Measurements from ENCODE around the gene LRRC45.

GRCh38 chr17:81993729-81994592 is 29.1 kb upstream of the LRRC45 start:
- TF ChIP-seq, protein P1, sequence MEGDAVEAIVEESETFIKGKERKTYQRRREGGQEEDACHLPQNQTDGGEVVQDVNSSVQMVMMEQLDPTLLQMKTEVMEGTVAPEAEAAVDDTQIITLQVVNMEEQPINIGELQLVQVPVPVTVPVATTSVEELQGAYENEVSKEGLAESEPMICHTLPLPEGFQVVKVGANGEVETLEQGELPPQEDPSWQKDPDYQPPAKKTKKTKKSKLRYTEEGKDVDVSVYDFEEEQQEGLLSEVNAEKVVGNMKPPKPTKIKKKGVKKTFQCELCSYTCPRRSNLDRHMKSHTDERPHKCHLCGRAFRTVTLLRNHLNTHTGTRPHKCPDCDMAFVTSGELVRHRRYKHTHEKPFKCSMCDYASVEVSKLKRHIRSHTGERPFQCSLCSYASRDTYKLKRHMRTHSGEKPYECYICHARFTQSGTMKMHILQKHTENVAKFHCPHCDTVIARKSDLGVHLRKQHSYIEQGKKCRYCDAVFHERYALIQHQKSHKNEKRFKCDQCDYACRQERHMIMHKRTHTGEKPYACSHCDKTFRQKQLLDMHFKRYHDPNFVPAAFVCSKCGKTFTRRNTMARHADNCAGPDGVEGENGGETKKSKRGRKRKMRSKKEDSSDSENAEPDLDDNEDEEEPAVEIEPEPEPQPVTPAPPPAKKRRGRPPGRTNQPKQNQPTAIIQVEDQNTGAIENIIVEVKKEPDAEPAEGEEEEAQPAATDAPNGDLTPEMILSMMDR (IDR thresholded peaks at IDR 0.05) = no peak
- no peak for TF ChIP-seq ZMAT4 (CRISPR knock-in tag; IDR thresholded peaks at IDR 0.05)
- TF ChIP-seq PRDM15 (CRISPR knock-in tag; IDR thresholded peaks at IDR 0.05) = no peak
- no peak for TF ChIP-seq ZBTB43 (CRISPR knock-in tag; IDR thresholded peaks at IDR 0.05)
- no peak for TF ChIP-seq SMAD4 (CRISPR knock-in tag; IDR thresholded peaks at IDR 0.05)
- TF ChIP-seq, protein P2, sequence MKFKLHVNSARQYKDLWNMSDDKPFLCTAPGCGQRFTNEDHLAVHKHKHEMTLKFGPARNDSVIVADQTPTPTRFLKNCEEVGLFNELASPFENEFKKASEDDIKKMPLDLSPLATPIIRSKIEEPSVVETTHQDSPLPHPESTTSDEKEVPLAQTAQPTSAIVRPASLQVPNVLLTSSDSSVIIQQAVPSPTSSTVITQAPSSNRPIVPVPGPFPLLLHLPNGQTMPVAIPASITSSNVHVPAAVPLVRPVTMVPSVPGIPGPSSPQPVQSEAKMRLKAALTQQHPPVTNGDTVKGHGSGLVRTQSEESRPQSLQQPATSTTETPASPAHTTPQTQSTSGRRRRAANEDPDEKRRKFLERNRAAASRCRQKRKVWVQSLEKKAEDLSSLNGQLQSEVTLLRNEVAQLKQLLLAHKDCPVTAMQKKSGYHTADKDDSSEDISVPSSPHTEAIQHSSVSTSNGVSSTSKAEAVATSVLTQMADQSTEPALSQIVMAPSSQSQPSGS (CRISPR knock-in tag; IDR thresholded peaks at IDR 0.05; ENCODE audit: borderline replicate concordance, low read depth) = no peak
- no peak for TF ChIP-seq PRRX2 (CRISPR knock-in tag; IDR thresholded peaks at IDR 0.05)
- TF ChIP-seq AR (CRISPR knock-in tag; IDR thresholded peaks at IDR 0.05) = no peak
- TF ChIP-seq NFYB (CRISPR knock-in tag; conservative IDR thresholded peaks at IDR 0.05; ENCODE audit: low read depth) = no peak

Data from WTC11 (cell line).